Spleen (tissue), 11 donors: ENCODE data around the gene PTPRU. TPM values are rescaled to one million over a fixed set of nuclear protein-coding genes. Genes with fewer than 3 reads are reported as not detected.
"Not testable (repeated sequence)": the region's sequence is repeated elsewhere in the genome, so short reads cannot be mapped to it uniquely, and the experiment has no call there.

Experiments
- DNase-seq: peaks from one replicate; pipeline ENCODE4 v3.0.0-alpha.2; 2020
- H3K27ac ChIP-seq, 8 donors: fragments of 200-600 bp; sonication (generic) in 7 of 8; 1 replicate in 4 of 8; 2 replicates in 4 of 8; pipeline versions ENCODE4 v1.5.0 to v1.8.0; 2016 to 2021; ENCODE audit warnings: inconsistent platforms in 4 of 8, mild to moderate bottlenecking in 4 of 8, moderate library complexity in 1 of 8
- H3K27me3 ChIP-seq, 7 donors: fragments of 200-600 bp; sonication (generic) in 6 of 7; replicated peaks in 1 of 7; 1 replicate in 4 of 7; 2 replicates in 3 of 7; pipeline versions ENCODE4 v1.5.0 to v1.8.0; 2016 to 2021; ENCODE audit warnings: inconsistent platforms in 3 of 7, mild to moderate bottlenecking in 1 of 7
- H3K36me3 ChIP-seq, 6 donors: fragments of 200-600 bp; sonication (generic) in 5 of 6; 1 replicate in 4 of 6; 2 replicates in 2 of 6; pipeline versions ENCODE4 v1.5.0 to v1.8.0; 2016 to 2021; ENCODE audit warnings: inconsistent platforms in 2 of 6
- H3K4me1 ChIP-seq, 6 donors: fragments of 200-600 bp; sonication (generic) in 5 of 6; 1 replicate in 3 of 6; 2 replicates in 3 of 6; pipeline versions ENCODE4 v1.5.0 to v1.8.0; 2016 to 2021; ENCODE audit warnings: inconsistent platforms in 3 of 6
- H3K4me3 ChIP-seq, 8 donors: fragments of 200-600 bp; sonication (generic) in 7 of 8; 1 replicate in 4 of 8; 2 replicates in 4 of 8; pipeline versions ENCODE4 v1.5.0 to v1.8.0; 2016 to 2021; ENCODE audit warnings: inconsistent platforms in 4 of 8, mild to moderate bottlenecking in 4 of 8, moderate library complexity in 2 of 8
- H3K9me3 ChIP-seq, 8 donors: fragments of 200-600 bp; sonication (generic) in 7 of 8; 1 replicate in 4 of 8; 2 replicates in 4 of 8; pipeline versions ENCODE4 v1.5.0 to v1.8.0; 2016 to 2021; ENCODE audit warnings: inconsistent platforms in 4 of 8
- CTCF ChIP-seq, 11 experiments: fragments of 200-600 bp in 7 of 11; fragments of 450-650 bp in 4 of 11; sonication (generic) in 4 of 11; IDR thresholded peaks in 8 of 11; conservative IDR thresholded peaks in 3 of 11; 1 replicate in 7 of 11; 2 replicates in 4 of 11; pipeline versions ENCODE4 v1.4.0 to v1.8.0; 2016 to 2021; ENCODE audit warnings: antibody characterized with exemption in 11 of 11, inconsistent platforms in 4 of 11, mild to moderate bottlenecking in 1 of 11
- POLR2A ChIP-seq, 3 donors: fragments of 450-650 bp; IDR thresholded peaks; one replicate each; pipeline ENCODE4 v1.5.1; 2017; ENCODE audit warnings: antibody characterized with exemption in 3 of 3, mild to moderate bottlenecking in 1 of 3
- POLR2AphosphoS5 ChIP-seq, 3 donors: sonication (generic); formaldehyde crosslinking; IDR thresholded peaks; one replicate each; pipeline ENCODE4 v1.5.1; 2017; ENCODE audit warnings: antibody characterized with exemption in 3 of 3
- WGBS, 5 donors: extraction: QIAGEN DNeasy Blood & Tissue Kit in 3 of 5; methylation state at CpG; one replicate each; pipeline versions ENCODE4 v1.1.5 to v1.1.7; 2013 to 2018; 5-methylcytosine and 5-hydroxymethylcytosine counted together
- intact Hi-C: fragments of 100-400 bp; cut with DNase I; formaldehyde crosslinking; loops from one replicate; pipeline ENCODE4 v1.15.0; 2023; ENCODE audit warnings: low total_unique reads
- polyA plus RNA-seq, 3 donors: library from polyadenylated mRNA; stranded (reverse); fragments of 200-250 nt; gene quantifications; one replicate each; pipeline ENCODE4 v1.2.1, GENCODE V29; 2013
- total RNA-seq, 7 donors: library from RNA; depleted of rRNA in 3 of 7; stranded (reverse); fragments of >200 nt in 3 of 7; fragmentation: NEBNext Ultra II Directional in 4 of 7; extraction: Animal tissue kit (Norgen Biotek cat#: 25700) in 4 of 7; gene quantifications; one replicate each; pipeline versions ENCODE4 v1.1.0 to v1.2.1, GENCODE V29; 2016 to 2021
- donor health status: healthy with polysubstance abuse.
- donor health status: DM: no; HTN: no; CAD: no; lungs with moderate emphysema.
- donor health status: DM: no; HTN: no; CAD: no.
- donor health status: Bipolar disorder and iron deficiency.
- donor health status: healthy.
- donor health status: DM: no; HTN: no; CAD: no.
- donor health status: DM: yes; HTN: yes; CAD: no.

The PTPRU gene
- total and polyA plus RNA-seq, 10 donors: 1.00 to 10.8 (median 5.2) TPM

- peaks cover 27 to 48% (median 43%) of the 10 kb centered on the region in 6 donors for H3K4me1 ChIP-seq
- no peak overlapping the region for H3K27ac ChIP-seq
- peaks cover 0 to 59% (median 29%) of the 10 kb centered on the region in 7 donors for H3K27me3 ChIP-seq
- intact Hi-C loops: loop anchor here (10.0 kb wide), 1 partner anchor 1480 kb away; no protein-coding TSS in a partner anchor
- H3K4me3 ChIP-seq: no peak overlapping the region
- 58 to 86% (median 72%) methylated on average over 1 of the region's 1 CpG for WGBS, 5 donors
- no peak for DNase-seq
- no peaks in the 10 kb centered on the region for H3K9me3 ChIP-seq
- TF ChIP-seq POLR2A (IDR thresholded peaks at IDR 0.05) (no peak), POLR2AphosphoS5 (IDR thresholded peaks at IDR 0.05) (no peak), CTCF (IDR thresholded peaks at IDR 0.05 in 8 of 11, conservative IDR thresholded peaks at IDR 0.05 in 3 of 11) (no peak)
- no peaks in the 10 kb centered on the region for H3K36me3 ChIP-seq
Observed at GRCh38 chr1:29234471-29234870, 1.9 kb upstream of the PTPRU start.

DNA sequence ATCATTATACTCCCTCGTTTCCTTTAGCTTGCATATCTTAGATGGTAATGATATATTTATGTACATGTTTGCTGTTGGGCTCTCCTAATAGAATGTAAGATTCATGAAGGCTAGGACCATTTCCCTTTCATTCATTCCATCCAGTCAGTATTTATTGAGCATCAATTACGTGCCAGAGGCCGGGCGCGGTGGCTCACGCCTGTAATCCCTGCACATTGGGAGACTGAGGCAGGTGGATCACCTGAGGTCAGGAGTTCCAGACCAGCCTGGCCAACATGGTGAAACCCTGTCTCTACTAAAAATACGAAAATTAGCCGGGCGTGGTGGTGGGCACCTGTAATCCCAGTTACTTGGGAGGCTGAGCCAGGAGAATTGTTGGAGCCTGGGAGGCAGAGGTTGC is 1.4 kb upstream of the PTPRU start:
- H3K27ac ChIP-seq, H3K4me3 ChIP-seq, DNase-seq, H3K36me3 ChIP-seq, H3K9me3 ChIP-seq: not testable (repeated sequence)
- intact Hi-C loops: loop anchor here (5.0 to 10.0 kb wide), 2 partner anchors 1147 to 1480 kb away; no protein-coding TSS in a partner anchor
- peaks cover 0 to 63% (median 33%) of the 10 kb centered on the region in 7 donors for H3K27me3 ChIP-seq
- 86 to 94% (median 91%) methylated on average over 9 of the region's 9 CpGs for WGBS, 5 donors
- H3K4me1 ChIP-seq: peaks cover 23 to 44% (median 39%) of the 10 kb centered on the region in 6 donors

- H3K4me3 ChIP-seq: peak overlapping the region; percentile 36 to 80 (median 57)
- no peaks in the 10 kb centered on the region for H3K9me3 ChIP-seq
- intact Hi-C loops: loop anchor here (5.0 to 10.0 kb wide), 2 partner anchors 1146 to 1478 kb away; no protein-coding TSS in a partner anchor
- no peak for TF ChIP-seq POLR2AphosphoS5 (IDR thresholded peaks at IDR 0.05)
- no peak for TF ChIP-seq POLR2A (IDR thresholded peaks at IDR 0.05)
- no peak for TF ChIP-seq CTCF (IDR thresholded peaks at IDR 0.05 in 8 of 11, conservative IDR thresholded peaks at IDR 0.05 in 3 of 11)
- no peak for DNase-seq
- H3K27me3 ChIP-seq: peaks cover 0 to 81% (median 36%) of the 10 kb centered on the region in 7 donors
- peaks cover 16 to 31% (median 26%) of the 10 kb centered on the region in 6 donors for H3K4me1 ChIP-seq
- H3K36me3 ChIP-seq: no peaks in the 10 kb centered on the region
- H3K27ac ChIP-seq: peak overlapping the region in 2 of 8 donors; percentile 14 to 43
- WGBS, 5 donors: 2 to 4% (median 3%) methylated on average over 20 to 30 of the region's 30 CpGs
Observed at GRCh38 chr1:29236712-29237128, 398 bp downstream of the PTPRU start.

- WGBS, 5 donors: 1% methylated on average over 46 to 79 of the region's 79 CpGs; no CpG with 5 or more reads in 1 of the 5 donors
- H3K9me3 ChIP-seq: no peaks in the 10 kb centered on the region
- intact Hi-C loops: loop anchor here (5.0 to 10.0 kb wide), 2 partner anchors 1145 to 1478 kb away; no protein-coding TSS in a partner anchor
- TF ChIP-seq POLR2AphosphoS5 (IDR thresholded peaks at IDR 0.05) (peak in 2 of 3 donors; percentile 46 to 68), POLR2A (IDR thresholded peaks at IDR 0.05) (no peak)
- peak overlapping the region in 2 of 8 donors; percentile 40 to 43 for H3K27ac ChIP-seq
- DNase-seq: peak; percentile 84
- peaks cover 16 to 31% (median 26%) of the 10 kb centered on the region in 6 donors for H3K4me1 ChIP-seq
- H3K4me3 ChIP-seq: peak overlapping the region; percentile 36 to 80 (median 57)
- no peaks in the 10 kb centered on the region for H3K36me3 ChIP-seq
- peaks cover 0 to 81% (median 36%) of the 10 kb centered on the region in 7 donors for H3K27me3 ChIP-seq
Observed at GRCh38 chr1:29237129-29237821, 953 bp downstream of the PTPRU start.
